A549 (cell line): ENCODE data around the gene CAPN7. TPM values are rescaled to one million over a fixed set of nuclear protein-coding genes. Genes with fewer than 3 reads are reported as not detected.

ENCODE experiments used
- ATAC-seq, 2 experiments: fragments of 200-7000 bp in 1 of 2; fragments of >200 bp in 1 of 2; cut with Nextera tagmentation in 1 of 2; cut with Tn5 transposase in 1 of 2; 3 replicates each; pipeline versions ENCODE4 v1.8.0 to v1.9.1; 2018 to 2020; ENCODE audit warnings: mild to moderate bottlenecking in 1 of 2, moderate library complexity in 1 of 2
- CTCF ChIA-PET: fragments of 300-600 bp; sonication (Branson Sonifier 250); formaldehyde crosslinking; extraction: SDS; loops from one replicate; lab custom pipeline; 2021; ENCODE audit warnings: antibody characterized with exemption, inconsistent platforms; lab: Yijun Ruan, JAX
- POLR2A ChIA-PET: fragments of 350-600 bp; formaldehyde crosslinking; extraction: SDS; loops from one replicate; lab custom pipeline; 2021; ENCODE audit warnings: antibody characterized with exemption, inconsistent platforms; lab: Yijun Ruan, JAX
- DNase-seq, 2 experiments: peaks; one replicate each; pipeline versions ENCODE4 v3.0.0 to v3.0.0-alpha.2; 2011 to 2016; ENCODE audit warnings: low read depth in 1 of 2, low spot score in 1 of 2
- FAIRE-seq: peaks from 2 replicates; lab custom pipeline; 2011; peaks lifted over from hg19 to GRCh38; lab: Jason Lieb, UNC
- H3K27ac ChIP-seq, 2 experiments: fragments of >200 bp; sonication (Bioruptor Twin); formaldehyde crosslinking; 3 replicates each; pipeline ENCODE4 v1.5.1; 2016 to 2017
- H3K4me1 ChIP-seq: fragments of >200 bp; sonication (Bioruptor Twin); formaldehyde crosslinking; 3 replicates; pipeline ENCODE4 v1.6.1; 2016
- H3K4me2 ChIP-seq: fragments of >200 bp; sonication (Bioruptor Twin); formaldehyde crosslinking; 3 replicates; pipeline ENCODE4 v1.6.1; 2016
- H3K4me3 ChIP-seq: fragments of >200 bp; sonication (Bioruptor Twin); formaldehyde crosslinking; 3 replicates; pipeline ENCODE4 v1.5.1; 2016
- H3K9me3 ChIP-seq: fragments of >200 bp; sonication (Bioruptor Twin); formaldehyde crosslinking; 3 replicates; pipeline ENCODE4 v1.6.1; 2016
- BHLHE40 ChIP-seq: IDR thresholded peaks from 2 replicates; pipeline ENCODE4 v1.6.1; 2012; ENCODE audit warnings: low read depth, low read length, inconsistent platforms
- CEBPB ChIP-seq, 2 experiments: fragments of >200 bp in 1 of 2; sonication (Bioruptor Twin) in 1 of 2; formaldehyde crosslinking in 1 of 2; IDR thresholded peaks; 2 replicates each; pipeline ENCODE4 v1.6.1; 2012 to 2016
- CHD2 ChIP-seq: fragments of 150-350 bp; IDR thresholded peaks from 2 replicates; pipeline ENCODE4 v1.6.1; 2014; ENCODE audit warnings: low read length; ENCODE audit not compliant: partially characterized antibody
- CHD4 ChIP-seq: fragments of 200-600 bp; sonication (generic); IDR thresholded peaks from 2 replicates; pipeline ENCODE4 v1.6.1; 2016; ENCODE audit warnings: antibody characterized with exemption, mild to moderate bottlenecking, borderline replicate concordance
- CTCF ChIP-seq: fragments of >200 bp; sonication (Bioruptor Twin); formaldehyde crosslinking; IDR thresholded peaks from 3 replicates; pipeline ENCODE4 v1.5.1; 2016
- EP300 ChIP-seq, 2 experiments: fragments of >200 bp; sonication (Bioruptor Twin); formaldehyde crosslinking; IDR thresholded peaks; 2 replicates in 1 of 2; 3 replicates in 1 of 2; pipeline ENCODE4 v1.6.1; 2016 to 2017
- FOSB ChIP-seq: fragments of 250-450 bp; sonication (Bioruptor Pico); IDR thresholded peaks from 2 replicates; pipeline ENCODE4 v1.5.0; 2020; ENCODE audit warnings: mild to moderate bottlenecking, moderate library complexity
- FOSL2 ChIP-seq, 2 experiments: fragments of 450-650 bp in 1 of 2; fragments of >200 bp in 1 of 2; sonication (Bioruptor Twin) in 1 of 2; formaldehyde crosslinking; IDR thresholded peaks; 2 replicates each; pipeline versions ENCODE4 v1.5.0 to v1.6.1; 2016 to 2020; ENCODE audit warnings: mild to moderate bottlenecking in 1 of 2, moderate library complexity in 1 of 2
- FOXS1 ChIP-seq: fragments of 250-450 bp; sonication (Bioruptor Pico); IDR thresholded peaks from 2 replicates; pipeline ENCODE4 v1.5.0; 2020; ENCODE audit warnings: mild to moderate bottlenecking, moderate library complexity
- GATA3 ChIP-seq: IDR thresholded peaks from 2 replicates; pipeline ENCODE4 v1.6.1; 2012; ENCODE audit warnings: borderline replicate concordance
- HES2 ChIP-seq: fragments of >200 bp; sonication (Bioruptor Twin); formaldehyde crosslinking; IDR thresholded peaks from 2 replicates; pipeline ENCODE4 v1.6.1; 2016
- HEYL ChIP-seq: fragments of 250-450 bp; sonication (Bioruptor Pico); IDR thresholded peaks from 2 replicates; pipeline ENCODE4 v1.8.0; 2021; ENCODE audit warnings: mild to moderate bottlenecking, moderate library complexity
- HMGXB4 ChIP-seq: fragments of 250-450 bp; sonication (Bioruptor Pico); IDR thresholded peaks from 2 replicates; pipeline ENCODE4 v1.5.0; 2021; ENCODE audit warnings: mild to moderate bottlenecking, moderate library complexity, borderline replicate concordance
- HOXA7 ChIP-seq: fragments of 250-450 bp; sonication (Bioruptor Pico); IDR thresholded peaks from 2 replicates; pipeline ENCODE4 v1.5.0; 2020; ENCODE audit warnings: mild to moderate bottlenecking, moderate library complexity
- JUN ChIP-seq, 2 experiments: fragments of >200 bp; sonication (Bioruptor Twin); formaldehyde crosslinking; IDR thresholded peaks; 2 replicates in 1 of 2; 3 replicates in 1 of 2; pipeline ENCODE4 v1.6.1; 2016 to 2017
- KDM1A ChIP-seq: fragments of 200-600 bp; sonication (generic); IDR thresholded peaks from 2 replicates; pipeline ENCODE4 v1.6.1; 2016; ENCODE audit warnings: low read depth, mild to moderate bottlenecking
- MAFK ChIP-seq: fragments of 450-650 bp; IDR thresholded peaks from 2 replicates; pipeline ENCODE4 v1.6.1; 2014; ENCODE audit not compliant: partially characterized antibody
- MAX ChIP-seq: IDR thresholded peaks from 2 replicates; pipeline ENCODE4 v1.6.1; 2012
- NFE2L2 ChIP-seq: fragments of 150-350 bp; conservative IDR thresholded peaks from 2 replicates; pipeline ENCODE4 v1.6.1; 2014; ENCODE audit warnings: low read length
- NPAS2 ChIP-seq: fragments of 250-450 bp; sonication (Bioruptor Pico); IDR thresholded peaks from 2 replicates; pipeline ENCODE4 v1.8.0; 2022; ENCODE audit warnings: mild to moderate bottlenecking, moderate library complexity, borderline replicate concordance
- NR3C1 ChIP-seq: fragments of >200 bp; sonication (Bioruptor Twin); formaldehyde crosslinking; IDR thresholded peaks from 3 replicates; pipeline ENCODE4 v1.6.1; 2017
- PHF8 ChIP-seq: fragments of 200-600 bp; sonication (generic); IDR thresholded peaks from 2 replicates; pipeline ENCODE4 v1.6.1; 2016; ENCODE audit warnings: low read depth, mild to moderate bottlenecking, antibody characterized with exemption, moderate library complexity, borderline replicate concordance
- POLR2AphosphoS2 ChIP-seq: conservative IDR thresholded peaks from 2 replicates; pipeline ENCODE4 v1.6.1; 2012; ENCODE audit warnings: low read length, improper control_type of control experiment, inconsistent platforms
- RCOR1 ChIP-seq: fragments of 150-350 bp; IDR thresholded peaks from 2 replicates; pipeline ENCODE4 v1.6.1; 2014; ENCODE audit warnings: antibody characterized with exemption, low read length, low read depth
- RFX5 ChIP-seq: fragments of 450-650 bp; IDR thresholded peaks from 2 replicates; pipeline ENCODE4 v1.7.1; 2014; ENCODE audit warnings: antibody characterized with exemption, mild to moderate bottlenecking, moderate library complexity
- SMC3 ChIP-seq: fragments of >200 bp; sonication (Bioruptor Twin); formaldehyde crosslinking; IDR thresholded peaks from 3 replicates; pipeline ENCODE4 v1.6.1; 2018; ENCODE audit warnings: inconsistent platforms
- TFCP2L1 ChIP-seq: fragments of 250-450 bp; sonication (Bioruptor Pico); IDR thresholded peaks from 2 replicates; pipeline ENCODE4 v1.5.0; 2021; ENCODE audit warnings: mild to moderate bottlenecking
- ZC3H11A ChIP-seq: fragments of 450-650 bp; IDR thresholded peaks from 2 replicates; pipeline ENCODE4 v1.6.1; 2014; ENCODE audit warnings: antibody characterized with exemption, mild to moderate bottlenecking
- ZFP36 ChIP-seq: fragments of 450-650 bp; IDR thresholded peaks from 2 replicates; pipeline ENCODE4 v1.6.1; 2014; ENCODE audit warnings: borderline replicate concordance; ENCODE audit not compliant: partially characterized antibody
- ZNF302 ChIP-seq: fragments of 250-450 bp; sonication (Bioruptor Pico); IDR thresholded peaks from 2 replicates; pipeline ENCODE4 v1.9.0; 2021; ENCODE audit warnings: inconsistent platforms, mild to moderate bottlenecking, moderate library complexity
- ZSCAN20 ChIP-seq: fragments of 250-450 bp; sonication (Bioruptor Pico); IDR thresholded peaks from 2 replicates; pipeline ENCODE4 v1.8.0; 2022; ENCODE audit warnings: mild to moderate bottlenecking, moderate library complexity
- WGBS: methylation state at CpG from one replicate; pipeline ENCODE4 v1.1.6; 2017; ENCODE audit errors: missing lambda C conversion rate; 5-methylcytosine and 5-hydroxymethylcytosine counted together
- polyA plus RNA-seq, 4 experiments: library from polyadenylated mRNA; depleted of rRNA in 3 of 4; stranded (reverse); fragments of >200 nt; fragmentation: RNase III in 1 of 4; extraction: RNeasy Plus Mini Kit Qiagen cat#74134 plus additional on column Dnase treatment in 1 of 4; gene quantifications; 2 replicates in 3 of 4; 3 replicates in 1 of 4; pipeline ENCODE4 v1.2.3, GENCODE V29; 2011 to 2017

The CAPN7 gene
- polyA plus RNA-seq, 2 of the 4 experiments (the other 2 are of a cell fraction) = 19.9 to 36.8 TPM

GRCh38 chr3:15263926-15264325 lies 57.9 kb downstream of the CAPN7 start:
- H3K9me3 ChIP-seq = no peaks in the 10 kb centered on the region
- peaks cover 5% of the 10 kb centered on the region for H3K4me1 ChIP-seq
- DNase-seq (no peak), ATAC-seq (no peak), FAIRE-seq (no peak)
- no peak overlapping the region for H3K27ac ChIP-seq
- H3K4me2 ChIP-seq = no peak overlapping the region
- ChIA-PET POLR2A (no interaction called here), CTCF (interaction anchor here (0.6 to 11.1 kb wide), 7 partner anchors 18 to 221 kb away, joined by 3 to 175 read pairs (median 4); partner anchors contain the start of gene SH3BP5)
- 85% methylated on average over 2 of the region's 2 CpGs for WGBS
- H3K4me3 ChIP-seq = no peak overlapping the region
- no peak for TF ChIP-seq HEYL (CRISPR knock-in tag)
- no peak for TF ChIP-seq FOSB (CRISPR knock-in tag)
- TF ChIP-seq KDM1A = no peak
- no peak for TF ChIP-seq FOXS1
- no peak for TF ChIP-seq ZC3H11A
- no peak for TF ChIP-seq JUN (IDR thresholded peaks at IDR 0.05)
- TF ChIP-seq RCOR1 = no peak
- no peak for TF ChIP-seq ZNF302 (CRISPR knock-in tag)
- no peak for TF ChIP-seq ZSCAN20
- TF ChIP-seq MAX = no peak
- no peak for TF ChIP-seq NFE2L2
- no peak for TF ChIP-seq NPAS2 (CRISPR knock-in tag)
- no peak for TF ChIP-seq CEBPB (IDR thresholded peaks at IDR 0.05)
- TF ChIP-seq EP300 (IDR thresholded peaks at IDR 0.05) = no peak
- TF ChIP-seq ZFP36 = no peak
- no peak for TF ChIP-seq PHF8
- TF ChIP-seq CHD4 = no peak
- TF ChIP-seq FOSL2 (IDR thresholded peaks at IDR 0.05) = no peak
- no peak for TF ChIP-seq FOSL2 (CRISPR knock-in tag; IDR thresholded peaks at IDR 0.05)
- no peak for TF ChIP-seq SMC3
- no peak for TF ChIP-seq CHD2

GRCh38 chr3:15264486-15264885 lies 58.4 kb downstream of the CAPN7 start:
- H3K4me2 ChIP-seq = no peak overlapping the region
- H3K9me3 ChIP-seq = no peaks in the 10 kb centered on the region
- no peak overlapping the region for H3K27ac ChIP-seq
- ChIA-PET CTCF (interaction anchor here (1.1 to 11.1 kb wide), 6 partner anchors 7 to 141 kb away, joined by 3 to 175 read pairs (median 88); no protein-coding TSS in a partner anchor), POLR2A (no interaction called here)
- 81% methylated on average over 2 of the region's 2 CpGs for WGBS
- FAIRE-seq (no peak), DNase-seq (no peak), ATAC-seq (no peak)
- H3K4me1 ChIP-seq = peaks cover 10% of the 10 kb centered on the region
- TF ChIP-seq GATA3 (no peak), TFCP2L1 (CRISPR knock-in tag) (no peak), NR3C1 (no peak), BHLHE40 (no peak), CTCF (no peak), POLR2AphosphoS2 (no peak), HMGXB4 (no peak), HES2 (no peak), HOXA7 (CRISPR knock-in tag) (no peak), MAFK (no peak), CEBPB (IDR thresholded peaks at IDR 0.05) (no peak), ZSCAN20 (no peak), ZC3H11A (no peak), SMC3 (no peak), PHF8 (no peak), CHD4 (no peak), RFX5 (no peak)
- H3K4me3 ChIP-seq = no peak overlapping the region
